Liver (tissue), 9 donors: ENCODE measurements around the gene ASIC4. TPM values are rescaled to one million over a fixed set of nuclear protein-coding genes. Genes with fewer than 3 reads are reported as not detected.

Source experiments
- DNase-seq: peaks from one replicate; pipeline ENCODE4 v3.0.0-alpha.2; 2017; ENCODE audit warnings: low spot score
- H3K27ac ChIP-seq, 2 donors: one replicate each; pipeline ENCODE4 v1.7.0; 2013; ENCODE audit warnings: inconsistent platforms in 2 of 2, low read length in 2 of 2, control low read depth in 1 of 2, low read depth in 1 of 2, mild to moderate bottlenecking in 1 of 2
- H3K27me3 ChIP-seq, 4 donors: one replicate each; pipeline versions ENCODE4 v1.6.1 to v1.7.0; 2013; ENCODE audit warnings: low read length in 3 of 4, inconsistent platforms in 1 of 4, mild to moderate bottlenecking in 1 of 4, moderate library complexity in 1 of 4; ENCODE audit not compliant: control insufficient read depth in 4 of 4, insufficient read depth in 4 of 4
- H3K36me3 ChIP-seq, 4 donors: one replicate each; pipeline versions ENCODE4 v1.6.1 to v1.7.0; 2013; ENCODE audit warnings: low read length in 3 of 4, mild to moderate bottlenecking in 3 of 4, low read depth in 1 of 4, moderate library complexity in 1 of 4; ENCODE audit not compliant: control insufficient read depth in 4 of 4, insufficient read depth in 3 of 4
- H3K4me1 ChIP-seq, 4 donors: one replicate each; pipeline versions ENCODE4 v1.6.1 to v1.7.0; 2013; ENCODE audit warnings: low read length in 3 of 4, mild to moderate bottlenecking in 3 of 4, moderate library complexity in 1 of 4; ENCODE audit not compliant: control insufficient read depth in 4 of 4, insufficient read depth in 4 of 4
- H3K4me3 ChIP-seq, 3 donors: one replicate each; pipeline versions ENCODE4 v1.6.1 to v1.7.0; 2013; ENCODE audit warnings: low read length in 3 of 3, control low read depth in 1 of 3, low read depth in 1 of 3, mild to moderate bottlenecking in 1 of 3
- H3K9ac ChIP-seq, 2 donors: one replicate each; pipeline ENCODE4 v1.7.0; 2013; ENCODE audit warnings: low read length in 2 of 2, mild to moderate bottlenecking in 2 of 2, moderate library complexity in 2 of 2, control low read depth in 1 of 2, low read depth in 1 of 2
- H3K9me3 ChIP-seq, 4 donors: one replicate each; pipeline versions ENCODE4 v1.6.1 to v1.7.0; 2013; ENCODE audit warnings: low read length in 3 of 4; ENCODE audit not compliant: control insufficient read depth in 4 of 4
- EGR1 ChIP-seq, 2 donors: IDR thresholded peaks; 2 replicates each; pipeline ENCODE4 v1.6.1; 2016 to 2018; ENCODE audit warnings: antibody characterized with exemption in 2 of 2, low read depth in 2 of 2
- FOXA1 ChIP-seq: IDR thresholded peaks from 2 replicates; pipeline ENCODE4 v1.6.1; 2016; ENCODE audit warnings: antibody characterized with exemption
- FOXA2 ChIP-seq: IDR thresholded peaks from 2 replicates; pipeline ENCODE4 v1.6.1; 2016; ENCODE audit warnings: antibody characterized with exemption
- HNF4G ChIP-seq: IDR thresholded peaks from 2 replicates; pipeline ENCODE4 v1.6.1; 2016; ENCODE audit warnings: antibody characterized with exemption
- JUND ChIP-seq, 2 donors: IDR thresholded peaks; 2 replicates each; pipeline ENCODE4 v1.6.1; 2016; ENCODE audit warnings: antibody characterized with exemption in 2 of 2
- NR2F2 ChIP-seq: IDR thresholded peaks from 2 replicates; pipeline ENCODE4 v1.6.1; 2016; ENCODE audit warnings: antibody characterized with exemption
- RAD21 ChIP-seq, 2 donors: IDR thresholded peaks; 2 replicates each; pipeline ENCODE4 v1.6.1; 2016; ENCODE audit warnings: antibody characterized with exemption in 2 of 2, mild to moderate bottlenecking in 2 of 2
- RXRA ChIP-seq, 2 donors: IDR thresholded peaks; 2 replicates each; pipeline ENCODE4 v1.6.1; 2017 to 2018; ENCODE audit warnings: antibody characterized with exemption in 2 of 2, mild to moderate bottlenecking in 1 of 2
- SP1 ChIP-seq: IDR thresholded peaks from 2 replicates; pipeline ENCODE4 v1.6.1; 2018; ENCODE audit warnings: antibody characterized with exemption, mild to moderate bottlenecking
- TAF1 ChIP-seq: conservative IDR thresholded peaks from 2 replicates; pipeline ENCODE4 v1.6.1; 2016; ENCODE audit warnings: antibody characterized with exemption, mild to moderate bottlenecking
- YY1 ChIP-seq: IDR thresholded peaks from 2 replicates; pipeline ENCODE4 v1.6.1; 2016; ENCODE audit warnings: antibody characterized with exemption, mild to moderate bottlenecking
- WGBS: extraction: QIAGEN DNeasy Blood & Tissue Kit; methylation state at CpG from one replicate; pipeline ENCODE4 v1.1.7; 2013; 5-methylcytosine and 5-hydroxymethylcytosine counted together
- polyA plus RNA-seq, 2 donors: library from polyadenylated mRNA; stranded (reverse) in 1 of 2; unstranded in 1 of 2; fragments of 200-250 nt in 1 of 2; fragments of >200 nt in 1 of 2; fragmentation: Nextera tagmentation in 1 of 2; extraction: Ambion mirVana in 1 of 2; gene quantifications; one replicate each; pipeline versions ENCODE4 v1.2.1 to v1.2.3, GENCODE V29; 2013 to 2015
- total RNA-seq, 2 donors: library from RNA; depleted of rRNA; stranded (reverse); fragments of >200 nt; gene quantifications; one replicate each; pipeline ENCODE4 v1.2.3, GENCODE V29; 2014
- TF ChIP-seq, protein P1 (sequence below): IDR thresholded peaks from 2 replicates; pipeline ENCODE4 v1.6.1; 2016; ENCODE audit warnings: antibody characterized with exemption
- TF ChIP-seq, protein P2 (sequence below): fragments of 150-350 bp; IDR thresholded peaks from 2 replicates; pipeline ENCODE4 v1.5.1; 2017; ENCODE audit warnings: improper control_type of control experiment, low read depth, low read length; ENCODE audit not compliant: missing input control
- TF ChIP-seq, protein P3 (sequence below): IDR thresholded peaks from 2 replicates; pipeline ENCODE4 v1.6.1; 2016; ENCODE audit warnings: antibody characterized with exemption, mild to moderate bottlenecking
- TF ChIP-seq, protein P4 (sequence below): IDR thresholded peaks from 2 replicates; pipeline ENCODE4 v1.6.1; 2016; ENCODE audit warnings: antibody characterized with exemption
- donor health status: healthy.
- donor health status: healthy.
- donor health status: healthy.
- donor health status: healthy.
- donor health status: healthy.

The ASIC4 gene
- total and polyA plus RNA-seq, 4 donors, result 0.08 to 1.5 TPM; not detected in 2

DNA sequence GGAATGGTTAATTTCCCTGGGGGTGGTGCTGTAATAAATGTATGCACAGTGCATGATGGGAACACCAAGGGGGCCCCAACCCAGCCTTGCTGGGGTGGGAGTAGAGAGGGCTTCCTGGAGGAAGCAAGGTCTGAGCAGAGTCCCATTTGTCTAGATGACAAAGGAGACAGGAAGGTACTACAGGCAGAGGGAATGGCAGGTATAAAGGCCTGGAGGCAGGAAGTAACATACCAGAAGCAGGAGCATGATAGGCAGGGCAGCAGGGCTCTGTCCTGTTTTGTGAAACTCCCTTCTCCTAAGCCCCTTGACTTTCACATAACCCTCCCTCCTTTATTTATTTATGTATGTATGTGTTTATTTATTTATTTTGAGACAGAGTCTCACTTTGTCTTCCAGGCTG is 11.7 kb upstream of the ASIC4 start:
- Histone ChIP-seq H3K9me3 (no peaks in the 10 kb centered on the region), H3K36me3 (peaks cover 14 to 34% (median 15%) of the 10 kb centered on the region in 4 donors)
- no peak for DNase-seq

DNA sequence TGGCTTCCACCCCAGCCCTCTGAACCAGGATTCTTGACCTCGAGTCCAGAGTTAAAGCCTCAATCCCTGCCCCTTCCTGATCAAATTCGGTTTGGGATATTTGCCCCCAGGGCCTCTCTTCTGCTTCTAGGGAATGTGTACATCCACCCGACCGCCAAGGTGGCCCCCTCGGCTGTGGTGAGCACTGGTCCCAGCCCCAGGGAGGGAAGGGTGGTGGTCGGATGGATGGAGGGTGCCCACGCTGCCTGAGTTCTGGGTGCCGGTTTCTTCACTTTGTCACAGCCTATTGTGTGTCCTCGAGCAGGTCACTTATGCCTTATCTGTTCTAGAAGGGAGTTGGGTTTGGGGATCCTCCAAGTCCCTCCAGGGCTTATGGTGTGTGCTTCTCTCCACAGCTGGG is 8.7 kb upstream of the ASIC4 start:
- H3K4me1 ChIP-seq, result peaks cover 0 to 9% (median 6%) of the 10 kb centered on the region in 4 donors
- H3K9ac ChIP-seq, result no peak overlapping the region
- H3K27me3 ChIP-seq, result no peaks in the 10 kb centered on the region
- peaks cover 14 to 34% (median 15%) of the 10 kb centered on the region in 4 donors for H3K36me3 ChIP-seq
- DNase-seq, result no peak
- WGBS, result 88% methylated on average over 9 of the region's 9 CpGs
- TF ChIP-seq RAD21 (IDR thresholded peaks at IDR 0.05), result no peak
- TF ChIP-seq HNF4G, result no peak
- TF ChIP-seq RXRA (IDR thresholded peaks at IDR 0.05), result no peak
- TF ChIP-seq, protein P1, sequence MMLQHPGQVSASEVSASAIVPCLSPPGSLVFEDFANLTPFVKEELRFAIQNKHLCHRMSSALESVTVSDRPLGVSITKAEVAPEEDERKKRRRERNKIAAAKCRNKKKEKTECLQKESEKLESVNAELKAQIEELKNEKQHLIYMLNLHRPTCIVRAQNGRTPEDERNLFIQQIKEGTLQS, result no peak
- TF ChIP-seq, protein P2, sequence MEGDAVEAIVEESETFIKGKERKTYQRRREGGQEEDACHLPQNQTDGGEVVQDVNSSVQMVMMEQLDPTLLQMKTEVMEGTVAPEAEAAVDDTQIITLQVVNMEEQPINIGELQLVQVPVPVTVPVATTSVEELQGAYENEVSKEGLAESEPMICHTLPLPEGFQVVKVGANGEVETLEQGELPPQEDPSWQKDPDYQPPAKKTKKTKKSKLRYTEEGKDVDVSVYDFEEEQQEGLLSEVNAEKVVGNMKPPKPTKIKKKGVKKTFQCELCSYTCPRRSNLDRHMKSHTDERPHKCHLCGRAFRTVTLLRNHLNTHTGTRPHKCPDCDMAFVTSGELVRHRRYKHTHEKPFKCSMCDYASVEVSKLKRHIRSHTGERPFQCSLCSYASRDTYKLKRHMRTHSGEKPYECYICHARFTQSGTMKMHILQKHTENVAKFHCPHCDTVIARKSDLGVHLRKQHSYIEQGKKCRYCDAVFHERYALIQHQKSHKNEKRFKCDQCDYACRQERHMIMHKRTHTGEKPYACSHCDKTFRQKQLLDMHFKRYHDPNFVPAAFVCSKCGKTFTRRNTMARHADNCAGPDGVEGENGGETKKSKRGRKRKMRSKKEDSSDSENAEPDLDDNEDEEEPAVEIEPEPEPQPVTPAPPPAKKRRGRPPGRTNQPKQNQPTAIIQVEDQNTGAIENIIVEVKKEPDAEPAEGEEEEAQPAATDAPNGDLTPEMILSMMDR, result no peak
- TF ChIP-seq EGR1 (IDR thresholded peaks at IDR 0.05; ENCODE audit: low read depth in 2 of 2), result no peak
- no peak for TF ChIP-seq TAF1
- no peak for TF ChIP-seq JUND (IDR thresholded peaks at IDR 0.05)
- no peak overlapping the region for H3K4me3 ChIP-seq
- no peak overlapping the region for H3K27ac ChIP-seq
- H3K9me3 ChIP-seq, result no peaks in the 10 kb centered on the region

More for the DNA sequence above, 11.7 kb upstream of the ASIC4 start:
- Histone ChIP-seq H3K27ac (no peak overlapping the region), H3K27me3 (no peaks in the 10 kb centered on the region), H3K4me3 (no peak overlapping the region), H3K4me1 (peaks cover 5 to 22% (median 13%) of the 10 kb centered on the region in 4 donors), H3K9ac (no peak overlapping the region)
- no peak for TF ChIP-seq SP1
- TF ChIP-seq HNF4G, result no peak
- no peak for TF ChIP-seq TAF1
- TF ChIP-seq, protein P2, result no peak
- TF ChIP-seq FOXA2, result no peak
- TF ChIP-seq FOXA1, result no peak
- TF ChIP-seq NR2F2, result no peak
- TF ChIP-seq, protein P3, sequence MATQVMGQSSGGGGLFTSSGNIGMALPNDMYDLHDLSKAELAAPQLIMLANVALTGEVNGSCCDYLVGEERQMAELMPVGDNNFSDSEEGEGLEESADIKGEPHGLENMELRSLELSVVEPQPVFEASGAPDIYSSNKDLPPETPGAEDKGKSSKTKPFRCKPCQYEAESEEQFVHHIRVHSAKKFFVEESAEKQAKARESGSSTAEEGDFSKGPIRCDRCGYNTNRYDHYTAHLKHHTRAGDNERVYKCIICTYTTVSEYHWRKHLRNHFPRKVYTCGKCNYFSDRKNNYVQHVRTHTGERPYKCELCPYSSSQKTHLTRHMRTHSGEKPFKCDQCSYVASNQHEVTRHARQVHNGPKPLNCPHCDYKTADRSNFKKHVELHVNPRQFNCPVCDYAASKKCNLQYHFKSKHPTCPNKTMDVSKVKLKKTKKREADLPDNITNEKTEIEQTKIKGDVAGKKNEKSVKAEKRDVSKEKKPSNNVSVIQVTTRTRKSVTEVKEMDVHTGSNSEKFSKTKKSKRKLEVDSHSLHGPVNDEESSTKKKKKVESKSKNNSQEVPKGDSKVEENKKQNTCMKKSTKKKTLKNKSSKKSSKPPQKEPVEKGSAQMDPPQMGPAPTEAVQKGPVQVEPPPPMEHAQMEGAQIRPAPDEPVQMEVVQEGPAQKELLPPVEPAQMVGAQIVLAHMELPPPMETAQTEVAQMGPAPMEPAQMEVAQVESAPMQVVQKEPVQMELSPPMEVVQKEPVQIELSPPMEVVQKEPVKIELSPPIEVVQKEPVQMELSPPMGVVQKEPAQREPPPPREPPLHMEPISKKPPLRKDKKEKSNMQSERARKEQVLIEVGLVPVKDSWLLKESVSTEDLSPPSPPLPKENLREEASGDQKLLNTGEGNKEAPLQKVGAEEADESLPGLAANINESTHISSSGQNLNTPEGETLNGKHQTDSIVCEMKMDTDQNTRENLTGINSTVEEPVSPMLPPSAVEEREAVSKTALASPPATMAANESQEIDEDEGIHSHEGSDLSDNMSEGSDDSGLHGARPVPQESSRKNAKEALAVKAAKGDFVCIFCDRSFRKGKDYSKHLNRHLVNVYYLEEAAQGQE, result no peak
- TF ChIP-seq, protein P4, sequence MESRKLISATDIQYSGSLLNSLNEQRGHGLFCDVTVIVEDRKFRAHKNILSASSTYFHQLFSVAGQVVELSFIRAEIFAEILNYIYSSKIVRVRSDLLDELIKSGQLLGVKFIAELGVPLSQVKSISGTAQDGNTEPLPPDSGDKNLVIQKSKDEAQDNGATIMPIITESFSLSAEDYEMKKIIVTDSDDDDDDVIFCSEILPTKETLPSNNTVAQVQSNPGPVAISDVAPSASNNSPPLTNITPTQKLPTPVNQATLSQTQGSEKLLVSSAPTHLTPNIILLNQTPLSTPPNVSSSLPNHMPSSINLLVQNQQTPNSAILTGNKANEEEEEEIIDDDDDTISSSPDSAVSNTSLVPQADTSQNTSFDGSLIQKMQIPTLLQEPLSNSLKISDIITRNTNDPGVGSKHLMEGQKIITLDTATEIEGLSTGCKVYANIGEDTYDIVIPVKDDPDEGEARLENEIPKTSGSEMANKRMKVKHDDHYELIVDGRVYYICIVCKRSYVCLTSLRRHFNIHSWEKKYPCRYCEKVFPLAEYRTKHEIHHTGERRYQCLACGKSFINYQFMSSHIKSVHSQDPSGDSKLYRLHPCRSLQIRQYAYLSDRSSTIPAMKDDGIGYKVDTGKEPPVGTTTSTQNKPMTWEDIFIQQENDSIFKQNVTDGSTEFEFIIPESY, result no peak
- no peak for TF ChIP-seq EGR1 (IDR thresholded peaks at IDR 0.05; ENCODE audit: low read depth in 2 of 2)
- no peak for TF ChIP-seq RAD21 (IDR thresholded peaks at IDR 0.05)
- no peak for TF ChIP-seq YY1
